ENCODE results near the gene AP2A1.
A peak's percentile ranks its signal among the peaks of the same experiment; 100 is the strongest.

Gene AP2A1

GRCh38 chr19:49772850-49773432 is 6.1 kb downstream of the AP2A1 start:
- Histone ChIP-seq H3K27me3 (no peaks in the 10 kb centered on the region), H3K4me1 (ENCODE audit: control insufficient read depth in 1 of 2, insufficient read depth in 1 of 2, low read depth in 1 of 2, low read length in 1 of 2) (peaks cover 45 to 50% of the 10 kb centered on the region in 2 experiments), H3K4me3 (ENCODE audit: low read depth in 1 of 2, low read length in 1 of 2) (no peak overlapping the region), H3K9me3 (no peaks in the 10 kb centered on the region), H3K36me3 (peaks cover 27% of the 10 kb centered on the region), H3K27ac (peak overlapping the region; percentile 65)
- TF ChIP-seq CTCF (IDR thresholded peaks at IDR 0.05): no peak

GRCh38 chr19:49773663-49774350 is 7.0 kb downstream of the AP2A1 start:
- no peak for TF ChIP-seq CTCF (IDR thresholded peaks at IDR 0.05)
- Histone ChIP-seq H3K36me3 (peaks cover 27% of the 10 kb centered on the region), H3K9me3 (no peaks in the 10 kb centered on the region), H3K27ac (peak overlapping the region; percentile 65), H3K27me3 (no peaks in the 10 kb centered on the region), H3K4me1 (ENCODE audit: control insufficient read depth in 1 of 2, insufficient read depth in 1 of 2, low read depth in 1 of 2, low read length in 1 of 2) (peaks cover 38 to 41% of the 10 kb centered on the region in 2 experiments), H3K4me3 (ENCODE audit: low read depth in 1 of 2, low read length in 1 of 2) (no peak overlapping the region)

DNA sequence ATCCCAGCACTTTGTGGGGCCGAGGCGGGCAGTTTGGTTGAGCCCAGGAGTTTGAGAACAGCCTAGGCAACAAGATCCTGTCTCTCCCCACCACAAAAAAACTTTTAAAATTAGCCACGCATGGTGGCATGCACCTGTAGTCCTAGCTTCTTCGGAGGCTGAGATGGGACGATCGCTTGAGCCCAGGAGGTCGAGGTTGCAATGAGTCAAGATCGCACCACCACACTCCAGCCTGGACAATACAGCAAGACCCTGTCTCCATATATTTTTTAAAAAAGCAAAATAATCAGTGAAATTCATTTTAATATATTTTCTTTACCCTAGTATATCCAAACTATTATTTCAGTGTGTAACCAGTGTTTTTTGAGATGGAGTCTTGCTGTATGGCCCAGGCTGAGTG is 8.2 kb downstream of the AP2A1 start:
- peak overlapping the region; percentile 56 for H3K27ac ChIP-seq
- H3K9me3 ChIP-seq: no peaks in the 10 kb centered on the region
- no peak overlapping the region for H3K4me3 ChIP-seq (ENCODE audit: low read depth in 1 of 2, low read length in 1 of 2)
- H3K27me3 ChIP-seq: no peaks in the 10 kb centered on the region
- H3K4me1 ChIP-seq (ENCODE audit: control insufficient read depth in 1 of 2, insufficient read depth in 1 of 2, low read depth in 1 of 2, low read length in 1 of 2): peaks cover 42 to 44% of the 10 kb centered on the region in 2 experiments
- TF ChIP-seq CTCF (IDR thresholded peaks at IDR 0.05): no peak
- H3K36me3 ChIP-seq: peaks cover 21% of the 10 kb centered on the region

DNA sequence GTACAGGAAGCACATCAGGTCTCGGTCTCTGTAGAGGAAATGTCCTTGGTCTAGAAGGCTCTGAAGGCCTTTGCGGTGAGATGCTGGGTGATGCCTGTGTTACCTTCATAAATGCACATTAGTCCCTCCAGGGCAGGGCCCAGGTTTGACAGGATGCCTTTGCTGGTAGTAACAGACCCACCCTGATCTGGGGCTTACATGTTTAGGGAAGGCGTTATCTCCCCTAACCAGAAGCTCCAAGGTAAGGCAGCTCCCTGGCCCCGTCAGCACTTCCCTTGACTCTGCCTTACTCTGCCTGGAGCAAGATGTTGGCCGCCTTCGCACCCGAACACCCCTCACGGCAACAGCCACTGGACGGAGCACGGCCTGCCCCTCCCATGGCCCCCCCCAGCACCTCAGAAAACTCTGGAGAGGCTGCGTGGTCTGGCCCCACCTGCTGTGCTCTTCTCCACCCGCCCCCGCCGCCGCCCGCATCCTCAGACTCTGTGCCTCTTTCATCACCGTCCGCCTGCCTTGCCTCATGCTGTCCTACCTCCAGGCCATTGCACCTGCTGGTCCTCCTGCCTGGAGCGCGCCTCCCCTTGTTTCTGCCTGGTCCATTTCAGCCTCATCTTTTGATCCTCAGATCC is 9.1 kb downstream of the AP2A1 start:
- H3K9me3 ChIP-seq: no peaks in the 10 kb centered on the region
- no peaks in the 10 kb centered on the region for H3K27me3 ChIP-seq
- no peak for TF ChIP-seq CTCF (IDR thresholded peaks at IDR 0.05)
- H3K4me3 ChIP-seq (ENCODE audit: low read depth in 1 of 2, low read length in 1 of 2): no peak overlapping the region
- H3K36me3 ChIP-seq: peaks cover 25% of the 10 kb centered on the region
- peak overlapping the region; percentile 56 for H3K27ac ChIP-seq
- peaks cover 47 to 53% of the 10 kb centered on the region in 2 experiments for H3K4me1 ChIP-seq (ENCODE audit: control insufficient read depth in 1 of 2, insufficient read depth in 1 of 2, low read depth in 1 of 2, low read length in 1 of 2)

DNA sequence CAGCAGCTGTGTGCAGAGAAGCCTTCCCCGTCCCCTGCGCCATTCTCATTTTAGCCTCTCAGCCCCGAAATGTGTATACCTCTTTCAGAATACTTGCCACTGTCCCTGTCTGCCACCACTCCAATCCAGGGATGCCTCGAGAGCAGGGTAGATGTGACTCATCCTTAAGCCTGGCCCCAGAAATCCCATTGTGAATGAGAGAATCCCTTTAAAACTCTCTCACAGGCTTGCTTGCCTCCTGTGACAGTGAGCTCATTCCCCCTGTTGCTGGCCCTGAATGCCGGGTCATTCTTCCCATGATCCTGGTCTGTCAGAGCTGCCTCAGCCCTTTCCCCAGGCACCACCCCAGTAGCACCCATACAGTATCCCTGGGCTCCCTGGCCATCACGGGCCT is 9.6 kb downstream of the AP2A1 start:
- H3K36me3 ChIP-seq: peaks cover 24% of the 10 kb centered on the region
- peaks cover 47 to 58% of the 10 kb centered on the region in 2 experiments for H3K4me1 ChIP-seq (ENCODE audit: control insufficient read depth in 1 of 2, insufficient read depth in 1 of 2, low read depth in 1 of 2, low read length in 1 of 2)
- H3K4me3 ChIP-seq (ENCODE audit: low read depth in 1 of 2, low read length in 1 of 2): no peak overlapping the region
- H3K27me3 ChIP-seq: no peaks in the 10 kb centered on the region
- H3K9me3 ChIP-seq: no peaks in the 10 kb centered on the region
- H3K27ac ChIP-seq: peak overlapping the region; percentile 56
- TF ChIP-seq CTCF (IDR thresholded peaks at IDR 0.05): no peak
